GM19099 (cell line): ENCODE results near the gene IFNGR1.

Experiments used
- POLR2A ChIP-seq: IDR thresholded peaks from 3 replicates; pipeline ENCODE4 v1.6.1; 2011; ENCODE audit warnings: low read depth; ENCODE audit not compliant: insufficient read length; ENCODE audit errors: extremely low read depth

IFNGR1 gene

GRCh38 chr6:137202078-137202477 is 17.1 kb downstream of the IFNGR1 start:
- TF ChIP-seq POLR2A, result no peak

GRCh38 chr6:137201006-137201405 is 18.2 kb downstream of the IFNGR1 start:
- TF ChIP-seq POLR2A, result no peak

- no peak for TF ChIP-seq POLR2A
These were observed 18.9 kb downstream of the IFNGR1 start for GRCh38 chr6:137200288-137200687.

DNA sequence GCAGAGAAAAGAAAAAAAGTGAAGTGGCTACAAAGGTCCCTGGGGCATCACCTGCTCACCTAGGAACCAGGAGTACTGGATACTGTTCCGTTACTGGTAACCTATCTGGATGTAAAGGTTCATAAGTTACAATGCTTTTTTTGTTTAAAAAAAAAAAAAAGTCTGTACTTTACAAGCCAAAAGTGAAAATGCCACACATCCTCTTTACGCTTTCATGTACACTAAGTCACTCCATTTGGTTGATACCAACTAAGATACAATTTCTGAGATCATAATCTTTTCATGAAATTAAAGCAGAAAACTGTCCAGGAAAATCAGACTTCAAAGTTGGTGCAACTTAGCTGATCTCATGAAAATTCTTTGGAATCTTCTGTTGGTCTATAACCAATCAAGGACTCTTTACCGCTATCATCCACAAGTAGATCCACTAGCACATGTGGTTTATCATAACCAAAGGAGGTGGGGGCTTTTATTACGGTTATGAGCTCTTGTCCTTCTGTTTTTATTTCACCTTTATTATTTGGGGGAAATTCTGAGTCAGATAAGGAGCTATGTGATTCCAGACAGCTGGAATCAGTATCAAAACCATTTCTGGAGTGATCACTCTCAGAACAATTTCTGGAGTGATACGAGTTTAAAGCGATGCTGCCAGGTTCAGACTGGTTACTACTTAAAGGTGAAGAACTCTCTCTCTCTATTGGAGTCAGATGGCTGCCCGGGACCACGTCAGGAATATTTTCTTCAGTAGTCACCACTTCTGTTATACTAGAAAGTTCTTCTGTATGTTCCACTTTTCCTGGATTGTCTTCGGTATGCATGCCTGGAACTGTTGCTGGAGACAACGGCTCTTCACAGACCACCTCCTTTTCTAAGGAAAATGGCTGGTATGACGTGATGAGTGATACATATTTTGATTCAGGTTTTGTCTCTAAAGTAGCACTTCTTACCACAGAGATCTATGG is 21.2 kb downstream of the IFNGR1 start:
- no peak for TF ChIP-seq POLR2A

DNA sequence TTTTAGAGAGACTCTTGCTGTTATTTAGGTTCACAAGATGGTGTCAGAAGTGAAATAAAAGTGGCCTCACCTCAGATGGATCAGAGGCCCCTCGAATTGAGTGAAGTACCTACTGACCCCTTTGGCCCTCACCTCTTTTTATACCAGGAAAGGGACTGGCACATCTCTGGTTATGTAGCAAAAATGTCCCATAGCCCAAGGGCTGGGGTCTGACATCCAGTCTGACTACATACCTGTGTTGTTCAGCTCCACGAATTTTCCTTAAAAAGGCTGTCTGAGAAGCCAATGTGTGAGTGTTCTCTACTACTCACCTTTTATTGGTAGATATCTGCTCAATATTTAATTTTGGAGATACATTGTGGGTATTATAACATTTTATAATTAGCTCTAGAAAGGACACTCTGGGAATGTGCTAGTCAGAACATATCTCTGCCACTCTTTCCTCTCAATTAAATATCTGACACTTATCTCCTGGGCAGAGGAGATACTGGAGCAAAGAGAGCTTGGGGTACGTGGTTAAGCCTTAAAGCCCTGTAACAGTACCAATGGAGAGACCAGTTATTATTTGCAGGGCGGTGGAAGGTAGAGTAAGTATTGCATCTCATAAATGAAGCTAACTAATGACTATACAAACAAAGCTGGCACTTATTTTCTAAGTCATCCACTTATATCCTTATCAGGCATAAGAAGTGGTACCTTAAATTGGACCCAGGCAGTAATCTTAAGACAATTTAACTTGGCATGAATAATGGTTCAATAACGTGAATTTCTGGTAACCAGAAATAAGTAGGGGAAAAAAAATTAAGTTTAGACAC is 25.7 kb downstream of the IFNGR1 start:
- TF ChIP-seq POLR2A, result no peak

GRCh38 chr6:137192821-137193220 is 26.4 kb downstream of the IFNGR1 start:
- TF ChIP-seq POLR2A, result no peak

GRCh38 chr6:137191670-137192069 is 27.5 kb downstream of the IFNGR1 start:
- TF ChIP-seq POLR2A, result no peak

- TF ChIP-seq POLR2A, result no peak
These were observed 27.9 kb downstream of the IFNGR1 start for GRCh38 chr6:137191236-137191635.

GRCh38 chr6:137190583-137191094 is 28.5 kb downstream of the IFNGR1 start:
- no peak for TF ChIP-seq POLR2A

GRCh38 chr6:137188855-137189254 is 30.3 kb downstream of the IFNGR1 start:
- TF ChIP-seq POLR2A, result no peak

GRCh38 chr6:137185290-137185689 is 33.9 kb downstream of the IFNGR1 start:
- TF ChIP-seq POLR2A, result no peak

GRCh38 chr6:137182654-137183073 is 36.5 kb downstream of the IFNGR1 start:
- no peak for TF ChIP-seq POLR2A

GRCh38 chr6:137181891-137182653 is 37.1 kb downstream of the IFNGR1 start:
- TF ChIP-seq POLR2A, result no peak

- no peak for TF ChIP-seq POLR2A
These were observed 41.6 kb downstream of the IFNGR1 start for GRCh38 chr6:137177611-137178010.

- TF ChIP-seq POLR2A, result no peak
These were observed 42.5 kb downstream of the IFNGR1 start for GRCh38 chr6:137176729-137177128.

DNA sequence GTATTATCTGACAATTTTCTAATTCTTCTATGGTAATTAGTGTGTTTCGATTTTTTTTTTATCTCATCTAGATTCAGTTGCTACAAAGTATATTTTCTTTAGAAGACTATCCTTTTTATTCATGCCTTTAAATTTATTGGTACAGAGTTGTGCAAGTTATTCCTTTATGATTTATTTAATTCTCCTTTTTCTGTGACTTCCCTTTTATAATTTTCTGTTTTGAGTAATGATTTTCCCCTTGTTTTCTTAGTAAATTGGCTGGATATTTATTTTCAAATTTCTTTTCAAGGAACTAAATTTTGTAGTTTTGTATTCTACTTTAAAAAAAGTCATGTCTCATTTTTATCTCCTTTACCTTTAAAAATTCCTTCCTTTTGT is 43.3 kb downstream of the IFNGR1 start:
- TF ChIP-seq POLR2A, result no peak
